Skin of body (tissue), 2 donors: Measurements from ENCODE around the gene ROBO1. TPM values are rescaled to one million over a fixed set of nuclear protein-coding genes. Genes with fewer than 3 reads are reported as not detected.

ENCODE experiments used
- DNase-seq: peaks from one replicate; lab custom pipeline; 2025; lab: John Stamatoyannopoulos, UW
- total RNA-seq: library from RNA; depleted of rRNA; stranded (reverse); fragments of >200 nt; gene quantifications from one replicate; pipeline ENCODE4 v1.2.3, GENCODE V29; 2014

The ROBO1 gene
- total RNA-seq, 1 donor from 2014 or later: 138 TPM

GRCh38 chr3:79670178-79670577 is 97.6 kb downstream of the ROBO1 start:
- no peak for DNase-seq

GRCh38 chr3:79664455-79664854 is 103.3 kb downstream of the ROBO1 start:
- no peak for DNase-seq

GRCh38 chr3:79661896-79662295 is 105.9 kb downstream of the ROBO1 start:
- no peak for DNase-seq

- no peak for DNase-seq
Measured at GRCh38 chr3:79657076-79657475, 110.7 kb downstream of the ROBO1 start.

GRCh38 chr3:79654019-79654418 is 113.8 kb downstream of the ROBO1 start:
- no peak for DNase-seq

- no peak for DNase-seq
Measured at GRCh38 chr3:79653266-79653830, 114.5 kb downstream of the ROBO1 start.

GRCh38 chr3:79651536-79652065 is 116.2 kb downstream of the ROBO1 start:
- DNase-seq: no peak

- DNase-seq: no peak
Measured at GRCh38 chr3:79639855-79640254, 127.9 kb downstream of the ROBO1 start.

GRCh38 chr3:79636372-79636771 is 131.4 kb downstream of the ROBO1 start:
- no peak for DNase-seq

GRCh38 chr3:79632842-79633241 is 135.0 kb downstream of the ROBO1 start:
- no peak for DNase-seq

GRCh38 chr3:79618883-79619282 is 148.9 kb downstream of the ROBO1 start:
- DNase-seq: no peak

GRCh38 chr3:79606414-79606813 is 161.4 kb downstream of the ROBO1 start:
- DNase-seq: no peak

- DNase-seq: no peak
Measured at GRCh38 chr3:79604681-79605080, 163.1 kb downstream of the ROBO1 start.

- no peak for DNase-seq
Measured at GRCh38 chr3:79602385-79602784, 165.4 kb downstream of the ROBO1 start.

GRCh38 chr3:79598594-79598993 is 169.2 kb downstream of the ROBO1 start:
- no peak for DNase-seq

- DNase-seq: no peak
Measured at GRCh38 chr3:79597709-79598108, 170.1 kb downstream of the ROBO1 start.

- no peak for DNase-seq
Measured at GRCh38 chr3:79587150-79587549, 180.6 kb downstream of the ROBO1 start.

GRCh38 chr3:79586232-79586631 is 181.6 kb downstream of the ROBO1 start:
- DNase-seq: no peak

GRCh38 chr3:79572930-79573329 is 194.9 kb downstream of the ROBO1 start:
- no peak for DNase-seq

- DNase-seq: no peak
Measured at GRCh38 chr3:79568938-79569337, 198.9 kb downstream of the ROBO1 start.

- no peak for DNase-seq
Measured at GRCh38 chr3:79564192-79564591, 203.6 kb downstream of the ROBO1 start.

GRCh38 chr3:79560698-79561097 is 207.1 kb downstream of the ROBO1 start:
- no peak for DNase-seq

- no peak for DNase-seq
Measured at GRCh38 chr3:79558943-79559342, 208.9 kb downstream of the ROBO1 start.

- DNase-seq: no peak
Measured at GRCh38 chr3:79555655-79556054, 212.1 kb downstream of the ROBO1 start.
